SU-DHL-6 (cell line): ENCODE results near the gene ASTN2.

Experiments used
- H2AFZ ChIP-seq: fragments of 200-600 bp; sonication (generic); 2 replicates; pipeline ENCODE4 v1.6.1; 2014; ENCODE audit warnings: low read depth, mild to moderate bottlenecking, moderate library complexity, mixed read lengths, antibody characterized with exemption, low read length; ENCODE audit not compliant: severe bottlenecking
- H3F3A ChIP-seq: fragments of 200-600 bp; shearing (Covaris generic); 2 replicates; pipeline ENCODE4 v1.6.0; 2016; ENCODE audit warnings: antibody characterized with exemption, mild to moderate bottlenecking; ENCODE audit not compliant: insufficient read depth
- H3K27ac ChIP-seq: fragments of 200-600 bp; sonication (generic); 2 replicates; pipeline ENCODE4 v1.5.1; 2016; ENCODE audit warnings: low read depth, mild to moderate bottlenecking, low read length, moderate library complexity, mixed read lengths
- H3K27me3 ChIP-seq: fragments of 200-600 bp; sonication (generic), shearing (Covaris generic); 2 replicates; pipeline ENCODE4 v1.6.0; 2014; ENCODE audit warnings: mild to moderate bottlenecking, low read length
- H3K36me3 ChIP-seq: fragments of 200-600 bp; sonication (generic); 2 replicates; pipeline ENCODE4 v1.6.1; 2014; ENCODE audit warnings: mild to moderate bottlenecking, low read length, mixed read lengths
- H3K4me2 ChIP-seq: fragments of 300-600, 200-600 bp; shearing (Covaris generic), sonication (generic); 2 replicates; pipeline ENCODE4 v1.6.0; 2014; ENCODE audit warnings: low read length, low read depth, mild to moderate bottlenecking; ENCODE audit not compliant: poor library complexity, severe bottlenecking
- H3K4me3 ChIP-seq: fragments of 200-600 bp; sonication (generic); 2 replicates; pipeline ENCODE4 v1.5.1; 2014; ENCODE audit warnings: antibody characterized with exemption, low read length, mild to moderate bottlenecking, mixed read lengths; ENCODE audit not compliant: insufficient read depth, poor library complexity, severe bottlenecking
- H3K79me2 ChIP-seq: fragments of 200-600 bp; sonication (generic); 2 replicates; pipeline ENCODE4 v1.6.1; 2014; ENCODE audit warnings: mild to moderate bottlenecking, low read length, moderate library complexity; ENCODE audit not compliant: insufficient read depth
- H3K9ac ChIP-seq: fragments of 200-600 bp; sonication (generic); 2 replicates; pipeline ENCODE4 v1.7.0; 2014; ENCODE audit warnings: mild to moderate bottlenecking, low read length
- H3K9me2 ChIP-seq: fragments of 200-600 bp; sonication (generic); replicated peaks from 2 replicates; pipeline ENCODE4 v1.6.1; 2014; ENCODE audit warnings: low read length; ENCODE audit not compliant: insufficient read depth
- H3K9me3 ChIP-seq: fragments of 200-600 bp; sonication (generic); 2 replicates; pipeline ENCODE4 v1.6.1; 2014; ENCODE audit warnings: low read length, mixed read lengths; ENCODE audit not compliant: insufficient read depth
- H4K20me1 ChIP-seq: fragments of 200-600 bp; sonication (generic); 2 replicates; pipeline ENCODE4 v1.6.1; 2014; ENCODE audit warnings: low read depth, mild to moderate bottlenecking, antibody characterized with exemption, low read length, moderate library complexity, mixed read lengths
- CTCF ChIP-seq: fragments of 200-600 bp; sonication (generic); IDR thresholded peaks from one replicate; pipeline ENCODE4 v1.5.1; 2017; ENCODE audit warnings: antibody characterized with exemption, mild to moderate bottlenecking, low read length, moderate library complexity; ENCODE audit not compliant: insufficient read depth, poor library complexity, severe bottlenecking
- EZH2phosphoT487 ChIP-seq: fragments of 200-600 bp; sonication (generic), shearing (Covaris generic); conservative IDR thresholded peaks from 2 replicates; pipeline ENCODE4 v1.6.1; 2018; ENCODE audit warnings: mild to moderate bottlenecking, antibody characterized with exemption, low read length, moderate library complexity, mixed read lengths

ASTN2 gene

GRCh38 chr9:117276444-117276843 is 138.4 kb downstream of the ASTN2 start:
- Histone ChIP-seq H3K9ac (no peak overlapping the region), H3K27me3 (no peaks in the 10 kb centered on the region), H3K9me2 (no peaks in the 10 kb centered on the region), H3K79me2 (no peaks in the 10 kb centered on the region), H3K27ac (no peak overlapping the region), H4K20me1 (no peaks in the 10 kb centered on the region), H3K36me3 (no peaks in the 10 kb centered on the region), H3K9me3 (no peaks in the 10 kb centered on the region), H3F3A (no peaks in the 10 kb centered on the region), H2AFZ (no peak overlapping the region), H3K4me2 (no peak overlapping the region), H3K4me3 (no peak overlapping the region)
- TF ChIP-seq EZH2phosphoT487 (no peak), CTCF (no peak)

DNA sequence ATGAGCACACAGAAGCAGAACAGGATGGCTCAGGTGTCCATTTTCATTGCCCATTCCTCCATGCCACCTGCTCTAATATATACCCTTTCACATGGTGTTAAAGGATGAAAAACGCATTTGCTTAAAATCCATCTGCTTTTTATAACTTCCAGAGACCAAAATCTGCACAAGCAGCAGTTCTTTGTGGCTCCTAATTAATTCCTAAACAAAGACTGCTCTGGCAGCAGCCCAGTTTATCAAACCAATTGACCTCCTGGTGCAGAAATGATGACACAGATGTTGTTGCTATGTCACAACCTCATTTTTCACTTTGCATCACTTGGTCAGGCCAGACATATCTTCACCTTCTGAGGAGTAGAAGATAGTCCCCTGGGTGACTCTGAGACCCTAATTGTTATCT is 141.2 kb downstream of the ASTN2 start:
- H4K20me1 ChIP-seq: no peaks in the 10 kb centered on the region

DNA sequence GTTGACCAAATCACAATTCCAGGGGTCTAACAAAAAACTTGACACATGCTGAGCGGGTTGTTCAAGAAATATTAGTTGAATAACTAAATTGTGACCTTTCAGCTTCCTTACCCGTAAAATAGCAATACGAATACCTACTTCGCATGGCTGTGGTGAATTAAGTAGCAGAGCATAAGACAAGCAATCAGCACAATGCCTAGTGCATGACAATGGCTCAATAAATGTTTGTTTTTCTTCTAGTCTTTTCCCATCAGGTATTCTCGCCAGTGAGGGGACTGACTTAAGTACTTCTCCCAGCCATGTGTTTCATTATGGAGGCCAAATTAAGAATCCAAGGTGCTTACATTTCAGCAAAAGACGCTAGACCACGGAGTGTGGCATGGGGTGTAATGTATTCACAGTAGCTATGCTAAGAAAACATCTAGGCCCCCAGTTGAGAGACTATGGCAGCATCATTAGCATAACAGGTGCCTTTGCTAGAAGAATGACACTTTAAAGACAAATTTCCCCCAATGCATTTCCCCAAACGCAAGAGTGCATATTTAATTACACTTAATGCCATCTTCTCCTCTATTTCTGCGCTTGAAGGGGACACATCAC is 145.9 kb downstream of the ASTN2 start:
- Histone ChIP-seq H3K79me2 (no peaks in the 10 kb centered on the region), H3F3A (no peaks in the 10 kb centered on the region), H3K27ac (no peak overlapping the region), H3K9me2 (no peaks in the 10 kb centered on the region), H3K9ac (no peak overlapping the region), H3K4me2 (no peak overlapping the region), H2AFZ (no peak overlapping the region), H3K27me3 (no peaks in the 10 kb centered on the region), H3K4me3 (no peak overlapping the region), H3K36me3 (no peaks in the 10 kb centered on the region), H3K9me3 (no peaks in the 10 kb centered on the region), H4K20me1 (no peaks in the 10 kb centered on the region)
- TF ChIP-seq EZH2phosphoT487 (no peak), CTCF (no peak)

More for the DNA sequence above, 141.2 kb downstream of the ASTN2 start:
- Histone ChIP-seq H3F3A (no peaks in the 10 kb centered on the region), H3K9me3 (no peaks in the 10 kb centered on the region), H3K4me3 (no peak overlapping the region), H3K27ac (no peak overlapping the region), H3K9ac (no peak overlapping the region), H2AFZ (no peak overlapping the region), H3K4me2 (no peak overlapping the region), H3K27me3 (no peaks in the 10 kb centered on the region), H3K36me3 (no peaks in the 10 kb centered on the region), H3K9me2 (no peaks in the 10 kb centered on the region), H3K79me2 (no peaks in the 10 kb centered on the region)
- TF ChIP-seq CTCF: no peak
- no peak for TF ChIP-seq EZH2phosphoT487
